ENCODE data around the gene SERPINA5.

SERPINA5 gene

GRCh38 chr14:94560291-94560665 lies 20.9 kb upstream of the SERPINA5 start:
- H3K27ac ChIP-seq (ENCODE audit: low read length), result no peak overlapping the region

GRCh38 chr14:94560751-94561655 lies 20.2 kb upstream of the SERPINA5 start, which contains the start of gene SERPINA4:
Gene SERPINA4, plus strand, starts transcription at chr14:94561442. Its CDS starts 2,041 bp downstream, at chr14:94563483.
- Histone ChIP-seq H3K4me3 (ENCODE audit: low read length) (no peak within 1 kb of the TSS), H3K4me2 (ENCODE audit: low read depth, low read length) (no peak within 1 kb of the TSS)

More at GRCh38 chr14:94560291-94560665, 20.9 kb upstream of the SERPINA5 start:
- Histone ChIP-seq H3K9me3 (replicated peaks; ENCODE audit: insufficient read depth, low read length) (no peaks in the 10 kb centered on the region), H3K9me2 (replicated peaks; ENCODE audit: insufficient read depth, low read length) (no peaks in the 10 kb centered on the region), H3K36me3 (replicated peaks; ENCODE audit: insufficient read depth, low read length) (no peaks in the 10 kb centered on the region), H4K20me1 (ENCODE audit: insufficient read depth, low read length) (no peaks in the 10 kb centered on the region), H3K9ac (ENCODE audit: low read length) (no peak overlapping the region), H3K27me3 (replicated peaks; ENCODE audit: insufficient read depth, low read length) (no peaks in the 10 kb centered on the region), H3K4me3 (ENCODE audit: low read length) (no peak overlapping the region), H2AFZ (ENCODE audit: low read length) (no peak overlapping the region), H3F3A (ENCODE audit: insufficient read depth, low read length) (no peaks in the 10 kb centered on the region), H3K4me1 (ENCODE audit: low read length) (no peaks in the 10 kb centered on the region), H3K79me2 (ENCODE audit: low read length) (no peaks in the 10 kb centered on the region), H3K4me2 (ENCODE audit: low read depth, low read length) (no peak overlapping the region)
- no peak for TF ChIP-seq EZH2 (optimal IDR thresholded peaks at IDR 0.05; ENCODE audit: low read depth, low read length)
- no peak for DNase-seq

DNA sequence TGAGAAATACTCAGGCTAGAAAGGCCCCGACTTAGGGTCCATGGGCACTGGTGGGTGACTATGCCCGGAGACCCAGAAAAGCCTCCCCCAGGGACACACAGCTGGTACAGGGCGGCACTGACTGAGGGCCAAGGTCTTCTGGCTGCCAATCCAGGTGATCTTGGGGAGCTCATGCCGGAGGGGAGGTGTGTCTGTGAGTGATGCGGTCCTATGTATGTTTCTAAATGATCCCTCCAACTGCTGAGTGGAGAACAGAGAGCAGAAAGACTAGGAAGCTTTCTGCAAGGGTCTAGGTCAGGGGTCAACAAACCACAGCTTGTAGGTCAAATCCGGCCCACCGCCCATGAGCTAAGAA lies 19.6 kb upstream of the SERPINA5 start:
- no peak for DNase-seq
- H3K4me2 ChIP-seq (ENCODE audit: low read depth, low read length), result no peak overlapping the region

More at GRCh38 chr14:94560751-94561655, 20.2 kb upstream of the SERPINA5 start, which contains the start of gene SERPINA4:
- no peak within 1 kb of the TSS for H2AFZ ChIP-seq (ENCODE audit: low read length)
- no peak within 1 kb of the TSS for H3K9ac ChIP-seq (ENCODE audit: low read length)
- H3K27me3 ChIP-seq (replicated peaks; ENCODE audit: insufficient read depth, low read length), result no peaks in the 10 kb centered on the region
- DNase-seq, result no peak
- H3K9me2 ChIP-seq (replicated peaks; ENCODE audit: insufficient read depth, low read length), result no peaks in the 10 kb centered on the region
- no peaks in the 10 kb centered on the region for H3F3A ChIP-seq (ENCODE audit: insufficient read depth, low read length)
- H3K27ac ChIP-seq (ENCODE audit: low read length), result no peak within 1 kb of the TSS
- H3K9me3 ChIP-seq (replicated peaks; ENCODE audit: insufficient read depth, low read length), result no peaks in the 10 kb centered on the region
- H3K4me1 ChIP-seq (ENCODE audit: low read length), result no peaks in the 10 kb centered on the region
- no peaks in the 10 kb centered on the region for H4K20me1 ChIP-seq (ENCODE audit: insufficient read depth, low read length)
- H3K79me2 ChIP-seq (ENCODE audit: low read length), result no peaks in the 10 kb centered on the region
- H3K36me3 ChIP-seq (replicated peaks; ENCODE audit: insufficient read depth, low read length), result no peaks in the 10 kb centered on the region
- no peak for TF ChIP-seq EZH2 (optimal IDR thresholded peaks at IDR 0.05; ENCODE audit: low read depth, low read length)
- TF ChIP-seq EZH2phosphoT487 (IDR thresholded peaks at IDR 0.05; ENCODE audit: low read length), result no peak
- TF ChIP-seq, protein P1, sequence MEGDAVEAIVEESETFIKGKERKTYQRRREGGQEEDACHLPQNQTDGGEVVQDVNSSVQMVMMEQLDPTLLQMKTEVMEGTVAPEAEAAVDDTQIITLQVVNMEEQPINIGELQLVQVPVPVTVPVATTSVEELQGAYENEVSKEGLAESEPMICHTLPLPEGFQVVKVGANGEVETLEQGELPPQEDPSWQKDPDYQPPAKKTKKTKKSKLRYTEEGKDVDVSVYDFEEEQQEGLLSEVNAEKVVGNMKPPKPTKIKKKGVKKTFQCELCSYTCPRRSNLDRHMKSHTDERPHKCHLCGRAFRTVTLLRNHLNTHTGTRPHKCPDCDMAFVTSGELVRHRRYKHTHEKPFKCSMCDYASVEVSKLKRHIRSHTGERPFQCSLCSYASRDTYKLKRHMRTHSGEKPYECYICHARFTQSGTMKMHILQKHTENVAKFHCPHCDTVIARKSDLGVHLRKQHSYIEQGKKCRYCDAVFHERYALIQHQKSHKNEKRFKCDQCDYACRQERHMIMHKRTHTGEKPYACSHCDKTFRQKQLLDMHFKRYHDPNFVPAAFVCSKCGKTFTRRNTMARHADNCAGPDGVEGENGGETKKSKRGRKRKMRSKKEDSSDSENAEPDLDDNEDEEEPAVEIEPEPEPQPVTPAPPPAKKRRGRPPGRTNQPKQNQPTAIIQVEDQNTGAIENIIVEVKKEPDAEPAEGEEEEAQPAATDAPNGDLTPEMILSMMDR (IDR thresholded peaks at IDR 0.05; ENCODE audit: low read length), result no peak

More for the DNA sequence above, 19.6 kb upstream of the SERPINA5 start:
- H3K27ac ChIP-seq (ENCODE audit: low read length), result no peak overlapping the region
- H3K4me3 ChIP-seq (ENCODE audit: low read length), result no peak overlapping the region
- H4K20me1 ChIP-seq (ENCODE audit: insufficient read depth, low read length), result no peaks in the 10 kb centered on the region
- H3K27me3 ChIP-seq (replicated peaks; ENCODE audit: insufficient read depth, low read length), result no peaks in the 10 kb centered on the region
- H3K36me3 ChIP-seq (replicated peaks; ENCODE audit: insufficient read depth, low read length), result no peaks in the 10 kb centered on the region
- no peak overlapping the region for H2AFZ ChIP-seq (ENCODE audit: low read length)
- H3K79me2 ChIP-seq (ENCODE audit: low read length), result no peaks in the 10 kb centered on the region
- H3F3A ChIP-seq (ENCODE audit: insufficient read depth, low read length), result no peaks in the 10 kb centered on the region
- H3K9ac ChIP-seq (ENCODE audit: low read length), result no peak overlapping the region
- no peaks in the 10 kb centered on the region for H3K9me3 ChIP-seq (replicated peaks; ENCODE audit: insufficient read depth, low read length)
- TF ChIP-seq EZH2 (optimal IDR thresholded peaks at IDR 0.05; ENCODE audit: low read depth, low read length) (no peak), EZH2phosphoT487 (IDR thresholded peaks at IDR 0.05; ENCODE audit: low read length) (no peak)
- TF ChIP-seq, protein P1 (IDR thresholded peaks at IDR 0.05; ENCODE audit: low read length), result no peak
- no peaks in the 10 kb centered on the region for H3K9me2 ChIP-seq (replicated peaks; ENCODE audit: insufficient read depth, low read length)
- H3K4me1 ChIP-seq (ENCODE audit: low read length), result no peaks in the 10 kb centered on the region
